H1 (cell line): Measurements from ENCODE around the gene EEPD1.
A peak's percentile ranks its signal among the peaks of the same experiment; 100 is the strongest.

Experiments used
- ATF3 ChIP-seq: IDR thresholded peaks from 2 replicates; pipeline ENCODE4 v1.6.1; 2011; ENCODE audit warnings: low read depth, mild to moderate bottlenecking, low read length; ENCODE audit not compliant: insufficient read depth
- CTCF ChIP-seq, 3 experiments: IDR thresholded peaks; 1 replicate in 2 of 3; 2 replicates in 1 of 3; pipeline versions ENCODE4 v1.5.1 to v1.6.1; 2011; ENCODE audit warnings: low read length in 3 of 3, mild to moderate bottlenecking in 3 of 3, inconsistent platforms in 2 of 3, low read depth in 1 of 3, moderate library complexity in 1 of 3; ENCODE audit not compliant: insufficient read depth in 1 of 3; ENCODE audit errors: control extremely low read depth in 1 of 3
- EGR1 ChIP-seq: IDR thresholded peaks from 2 replicates; pipeline ENCODE4 v1.6.1; 2011; ENCODE audit warnings: low read depth, low read length, borderline replicate concordance
- EP300 ChIP-seq, 2 experiments: IDR thresholded peaks; 1 replicate in 1 of 2; 2 replicates in 1 of 2; pipeline ENCODE4 v1.6.1; 2011 to 2012; ENCODE audit warnings: low read depth in 2 of 2, low read length in 2 of 2, mild to moderate bottlenecking in 2 of 2, borderline replicate concordance in 1 of 2, inconsistent platforms in 1 of 2, moderate library complexity in 1 of 2
- EZH2 ChIP-seq: fragments of 200-600 bp; sonication (generic); IDR thresholded peaks from 2 replicates; pipeline ENCODE4 v1.7.1; 2012; ENCODE audit warnings: low read depth, mild to moderate bottlenecking, moderate library complexity, low read length, inconsistent platforms; ENCODE audit not compliant: severe bottlenecking
- FOSL1 ChIP-seq: IDR thresholded peaks from 2 replicates; pipeline ENCODE4 v1.6.1; 2011; ENCODE audit warnings: mild to moderate bottlenecking, low read depth, low read length, moderate library complexity; ENCODE audit not compliant: insufficient read depth
- GTF2F1 ChIP-seq: IDR thresholded peaks from 2 replicates; pipeline ENCODE4 v1.6.1; 2012; ENCODE audit warnings: low read depth, low read length, improper control_type of control experiment, borderline replicate concordance
- JUND ChIP-seq: IDR thresholded peaks from 2 replicates; pipeline ENCODE4 v1.6.1; 2011; ENCODE audit warnings: mild to moderate bottlenecking, improper control_type of control experiment, low read length
- POLR2A ChIP-seq, 2 experiments: IDR thresholded peaks; 1 replicate in 1 of 2; 2 replicates in 1 of 2; pipeline ENCODE4 v1.6.1; 2011; ENCODE audit warnings: low read depth in 2 of 2, low read length in 2 of 2, mild to moderate bottlenecking in 2 of 2; ENCODE audit errors: control extremely low read depth in 1 of 2
- POLR2AphosphoS5 ChIP-seq: IDR thresholded peaks from 2 replicates; pipeline ENCODE4 v1.6.1; 2011; ENCODE audit warnings: low read depth, low read length
- RFX5 ChIP-seq: IDR thresholded peaks from 2 replicates; pipeline ENCODE4 v1.6.1; 2011; ENCODE audit warnings: low read depth, low read length, improper control_type of control experiment, borderline replicate concordance
- SAP30 ChIP-seq: fragments of 300-600 bp; sonication (generic); IDR thresholded peaks from 2 replicates; pipeline ENCODE4 v1.7.1; 2012; ENCODE audit warnings: low read length, moderate library complexity, mild to moderate bottlenecking, inconsistent platforms; ENCODE audit not compliant: insufficient read depth, insufficient replicate concordance
- YY1 ChIP-seq: IDR thresholded peaks from 2 replicates; pipeline ENCODE4 v1.6.1; 2011; ENCODE audit warnings: low read depth, mild to moderate bottlenecking, low read length
- ZNF274 ChIP-seq: IDR thresholded peaks from 2 replicates; pipeline ENCODE4 v1.7.0; 2012; ENCODE audit warnings: low read length, borderline replicate concordance; ENCODE audit errors: extremely low read depth

- TF ChIP-seq POLR2A (IDR thresholded peaks at IDR 0.05; ENCODE audit: control extremely low read depth in 1 of 2, low read depth in 2 of 2, low read length in 2 of 2), result peak; percentile 45 to 61
- TF ChIP-seq POLR2AphosphoS5, result 0 out of 2 replicates have a peak, but pooled peaks have one; percentile 51
- TF ChIP-seq CTCF (IDR thresholded peaks at IDR 0.05; ENCODE audit: control extremely low read depth in 1 of 3, insufficient read depth in 1 of 3, low read depth in 1 of 3, low read length in 3 of 3), result no peak
- no peak for TF ChIP-seq EZH2
- no peak for TF ChIP-seq GTF2F1
- TF ChIP-seq RFX5, result no peak
- no peak for TF ChIP-seq EGR1
- TF ChIP-seq ATF3, result no peak
- TF ChIP-seq ZNF274, result no peak
- TF ChIP-seq YY1, result no peak
- no peak for TF ChIP-seq FOSL1
- TF ChIP-seq SAP30, result no peak
- TF ChIP-seq JUND, result no peak
- no peak for TF ChIP-seq EP300 (IDR thresholded peaks at IDR 0.05; ENCODE audit: borderline replicate concordance in 1 of 2, low read depth in 2 of 2, low read length in 2 of 2)
Measured at GRCh38 chr7:36151921-36152755, 916 bp upstream of the EEPD1 start.
